IMR-90 (cell line): Measurements from ENCODE around the gene TYW5. TPM values are rescaled to one million over a fixed set of nuclear protein-coding genes. Genes with fewer than 3 reads are reported as not detected.
A peak's percentile ranks its signal among the peaks of the same experiment; 100 is the strongest.

Experiments
- ATAC-seq: fragments of 200-7000 bp; cut with Tn5 transposase; 2 replicates; pipeline ENCODE4 v1.9.1; 2020; ENCODE audit warnings: low read depth, mild to moderate bottlenecking, moderate library complexity
- Bru-seq: library from RNA; stranded (reverse); fragments of 400-500 nt; gene quantifications from one replicate; lab custom pipeline; 2021; lab: Mats Ljungman, UMichigan
- BruChase-seq, 2 experiments: library from RNA; stranded (reverse); fragments of 400-500 nt; gene quantifications; one replicate each; lab custom pipeline; 2021; lab: Mats Ljungman, UMichigan
- BruUV-seq: library from RNA; stranded (reverse); fragments of 400-500 nt; replicated peaks from 2 replicates; lab custom pipeline; 2021; lab: Mats Ljungman, UMichigan
- CTCF ChIA-PET: fragments of 300-600 bp; formaldehyde crosslinking; extraction: SDS; loops from one replicate; lab custom pipeline; 2021; ENCODE audit warnings: antibody characterized with exemption; lab: Yijun Ruan, JAX
- POLR2A ChIA-PET: fragments of 300-600 bp; sonication (Branson Sonifier 250); formaldehyde crosslinking; loops from one replicate; lab custom pipeline; 2022; ENCODE audit warnings: antibody characterized with exemption; ENCODE audit not compliant: unreplicated experiment; lab: Charles Lee
- DNase-seq: peaks from one replicate; pipeline ENCODE4 v3.0.0; 2013
- H2AFZ ChIP-seq: replicated peaks from 2 replicates; pipeline ENCODE3; 2013; ENCODE audit warnings: low read length, mild to moderate bottlenecking; ENCODE audit not compliant: poor library complexity
- H2AK5ac ChIP-seq: 2 replicates; pipeline ENCODE4 v1.6.1; 2013; ENCODE audit warnings: low read depth, low read length, inconsistent platforms
- H2AK9ac ChIP-seq: replicated peaks from 2 replicates; pipeline ENCODE3; 2013; ENCODE audit warnings: mild to moderate bottlenecking, low read depth, low read length, moderate library complexity; ENCODE audit not compliant: poor library complexity
- H2BK120ac ChIP-seq: 2 replicates; pipeline ENCODE4 v1.6.1; 2013; ENCODE audit warnings: low read depth, low read length, inconsistent platforms
- H2BK15ac ChIP-seq: 3 replicates; pipeline ENCODE4 v1.6.1; 2013; ENCODE audit warnings: low read depth, low read length, inconsistent platforms
- H2BK20ac ChIP-seq: 2 replicates; pipeline ENCODE4 v1.6.1; 2013; ENCODE audit warnings: low read depth, mild to moderate bottlenecking, inconsistent platforms, low read length, moderate library complexity
- H2BK5ac ChIP-seq: 2 replicates; pipeline ENCODE4 v1.6.1; 2013; ENCODE audit warnings: mild to moderate bottlenecking, low read depth, low read length, inconsistent platforms; ENCODE audit not compliant: poor library complexity, severe bottlenecking
- H3K14ac ChIP-seq: replicated peaks from 2 replicates; pipeline ENCODE4 v1.6.1; 2013; ENCODE audit warnings: low read depth, low read length, inconsistent platforms
- H3K18ac ChIP-seq: 2 replicates; pipeline ENCODE4 v1.6.1; 2013; ENCODE audit warnings: low read depth, low read length, control low read depth
- H3K23ac ChIP-seq: 2 replicates; pipeline ENCODE4 v1.6.1; 2013; ENCODE audit warnings: low read depth, low read length, inconsistent platforms
- H3K27ac ChIP-seq: 2 replicates; pipeline ENCODE4 v1.5.1; 2013; ENCODE audit warnings: mild to moderate bottlenecking, control low read depth, low read length; ENCODE audit not compliant: insufficient read depth
- H3K27me3 ChIP-seq: 2 replicates; pipeline ENCODE4 v1.6.1; 2013; ENCODE audit warnings: low read length; ENCODE audit not compliant: control insufficient read depth, insufficient read depth
- H3K36me3 ChIP-seq: 2 replicates; pipeline ENCODE4 v1.6.1; 2013; ENCODE audit warnings: low read length, mixed read lengths; ENCODE audit not compliant: control insufficient read depth, insufficient read depth
- H3K4ac ChIP-seq: 2 replicates; pipeline ENCODE4 v1.6.1; 2013; ENCODE audit warnings: low read depth, low read length, inconsistent platforms
- H3K4me1 ChIP-seq: 2 replicates; pipeline ENCODE4 v1.6.1; 2013; ENCODE audit warnings: low read length, mixed read lengths; ENCODE audit not compliant: control insufficient read depth, insufficient read depth
- H3K4me2 ChIP-seq: 2 replicates; pipeline ENCODE4 v1.6.1; 2013; ENCODE audit warnings: low read depth, mild to moderate bottlenecking, control low read depth, low read length, moderate library complexity
- H3K4me3 ChIP-seq: 2 replicates; pipeline ENCODE4 v1.5.1; 2013; ENCODE audit warnings: low read depth, mild to moderate bottlenecking, control low read depth, low read length, moderate library complexity; ENCODE audit not compliant: insufficient read depth
- H3K56ac ChIP-seq: 2 replicates; pipeline ENCODE4 v1.6.1; 2013; ENCODE audit warnings: low read length, inconsistent platforms; ENCODE audit not compliant: insufficient read depth; ENCODE audit errors: extremely low read depth
- H3K79me1 ChIP-seq, 2 experiments: 2 replicates each; pipeline ENCODE4 v1.6.1; 2013; ENCODE audit warnings: low read length in 2 of 2, inconsistent platforms in 1 of 2, low read depth in 1 of 2
- H3K9ac ChIP-seq: 2 replicates; pipeline ENCODE4 v1.6.1; 2013; ENCODE audit warnings: low read depth, low read length, control low read depth
- H3K9me1 ChIP-seq: 2 replicates; pipeline ENCODE4 v1.6.1; 2013; ENCODE audit warnings: low read length, inconsistent platforms; ENCODE audit not compliant: insufficient read depth
- H3K9me3 ChIP-seq: 2 replicates; pipeline ENCODE4 v1.6.1; 2013; ENCODE audit warnings: low read length; ENCODE audit not compliant: control insufficient read depth, insufficient read depth
- H4K20me1 ChIP-seq: 2 replicates; pipeline ENCODE4 v1.6.1; 2013; ENCODE audit warnings: low read length, inconsistent platforms; ENCODE audit not compliant: insufficient read depth
- H4K5ac ChIP-seq: 2 replicates; pipeline ENCODE4 v1.6.1; 2013; ENCODE audit warnings: mild to moderate bottlenecking, low read depth, low read length, control low read depth
- H4K8ac ChIP-seq, 2 experiments: 2 replicates each; pipeline ENCODE4 v1.6.1; 2013; ENCODE audit warnings: low read depth in 2 of 2, low read length in 2 of 2, control low read depth in 1 of 2, inconsistent platforms in 1 of 2
- H4K91ac ChIP-seq: 2 replicates; pipeline ENCODE4 v1.6.1; 2013; ENCODE audit warnings: low read depth, low read length, inconsistent platforms; ENCODE audit not compliant: insufficient read depth
- MAZ ChIP-seq: IDR thresholded peaks from 2 replicates; pipeline ENCODE4 v1.6.1; 2012; ENCODE audit warnings: low read depth, mild to moderate bottlenecking, low read length, improper control_type of control experiment, moderate library complexity, borderline replicate concordance
- MXI1 ChIP-seq: IDR thresholded peaks from 2 replicates; pipeline ENCODE4 v1.6.1; 2012; ENCODE audit warnings: low read depth, mild to moderate bottlenecking, low read length, moderate library complexity, borderline replicate concordance
- NFE2L2 ChIP-seq: fragments of 150-350 bp; IDR thresholded peaks from 2 replicates; pipeline ENCODE4 v1.6.1; 2016; ENCODE audit warnings: low read depth, mild to moderate bottlenecking, low read length
- POLR2A ChIP-seq: IDR thresholded peaks from 2 replicates; pipeline ENCODE4 v1.6.1; 2012; ENCODE audit warnings: mild to moderate bottlenecking, low read depth, low read length
- WGBS, 2 experiments: methylation state at CpG; one replicate each; pipeline versions ENCODE4 v1.1.5 to v1.1.7; 2013; ENCODE audit warnings: missing lambda C conversion rate in 2 of 2; ENCODE audit not compliant: insufficient read length in 1 of 2; ENCODE audit errors: extremely low coverage in 2 of 2; 5-methylcytosine and 5-hydroxymethylcytosine counted together
- dilution Hi-C: fragments of 300-500 bp; cut with HindIII; formaldehyde crosslinking; loops from one replicate; pipeline ENCODE4 v1.14.3; 2018; ENCODE audit warnings: low sequenced_read_pairs; ENCODE audit not compliant: unreplicated experiment
- in situ Hi-C: fragments of 300-500 bp; cut with MboI; formaldehyde crosslinking; loops from 3 replicates; pipeline ENCODE4 v1.14.3; 2019; ENCODE audit warnings: low sequenced_read_pairs, inconsistent platforms, mixed read lengths
- intact Hi-C: fragments of 100-400 bp; cut with micrococcal nuclease; formaldehyde crosslinking; loops from 2 replicates; pipeline ENCODE4 v1.10.0; 2022
- long read RNA-seq: library from polyadenylated mRNA; unstranded; transcript quantifications from one replicate; pipeline ENCODE4 v2.0.0, GENCODE V29; 2021; ENCODE audit not compliant: unreplicated experiment
- polyA plus RNA-seq, 3 experiments: library from polyadenylated mRNA; depleted of rRNA; stranded (reverse); fragments of >200 nt; gene quantifications; 2 replicates each; pipeline ENCODE4 v1.2.3, GENCODE V29; 2012; ENCODE audit warnings: low replicate concordance in 1 of 3
- total RNA-seq: library from RNA; depleted of rRNA; stranded (reverse); fragments of >200 nt; gene quantifications from 2 replicates; pipeline ENCODE4 v1.2.3, GENCODE V29; 2012; rRNA removed
- TF ChIP-seq, protein P1 (sequence below): fragments of 150-350 bp; IDR thresholded peaks from 2 replicates; pipeline ENCODE4 v1.6.1; 2016; ENCODE audit warnings: low read depth, mild to moderate bottlenecking, low read length, moderate library complexity, borderline replicate concordance
- TF ChIP-seq, protein P2 (sequence below): conservative IDR thresholded peaks from 2 replicates; pipeline ENCODE4 v1.5.1; 2012; ENCODE audit warnings: mild to moderate bottlenecking, low read depth, low read length, improper control_type of control experiment

TYW5 gene, protein sequence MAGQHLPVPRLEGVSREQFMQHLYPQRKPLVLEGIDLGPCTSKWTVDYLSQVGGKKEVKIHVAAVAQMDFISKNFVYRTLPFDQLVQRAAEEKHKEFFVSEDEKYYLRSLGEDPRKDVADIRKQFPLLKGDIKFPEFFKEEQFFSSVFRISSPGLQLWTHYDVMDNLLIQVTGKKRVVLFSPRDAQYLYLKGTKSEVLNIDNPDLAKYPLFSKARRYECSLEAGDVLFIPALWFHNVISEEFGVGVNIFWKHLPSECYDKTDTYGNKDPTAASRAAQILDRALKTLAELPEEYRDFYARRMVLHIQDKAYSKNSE
- total RNA-seq (3.8 and 6.9 TPM in 2 replicates), polyA plus RNA-seq (2012; rRNA removed) (3.2 and 4.0 TPM in 2 replicates), Bru-seq, nascent RNA (percentile 72 among the genes with signal in this experiment), BruChase-seq, experiment 1, labeled RNA remaining after a 6-hour chase (percentile 67 among the genes with signal in this experiment), BruChase-seq, experiment 2, labeled RNA remaining after a 2-hour chase (percentile 65 among the genes with signal in this experiment)
- polyA plus RNA-seq (2012; cell fraction: cytosol; rRNA removed) = 0.36 and 0.38 TPM in 2 replicates
- polyA plus RNA-seq (2012; cell fraction: nucleus; rRNA removed; ENCODE audit: low replicate concordance) = 1.4 and 9.5 TPM in 2 replicates
- long read RNA-seq, full-length matches to known transcripts = 3 of 5 reads
- long read RNA-seq, partial matches to known transcripts = 0 of 5 reads
- long read RNA-seq, other reads (novel, unspliced or antisense) = 2 of 5 reads

DNA sequence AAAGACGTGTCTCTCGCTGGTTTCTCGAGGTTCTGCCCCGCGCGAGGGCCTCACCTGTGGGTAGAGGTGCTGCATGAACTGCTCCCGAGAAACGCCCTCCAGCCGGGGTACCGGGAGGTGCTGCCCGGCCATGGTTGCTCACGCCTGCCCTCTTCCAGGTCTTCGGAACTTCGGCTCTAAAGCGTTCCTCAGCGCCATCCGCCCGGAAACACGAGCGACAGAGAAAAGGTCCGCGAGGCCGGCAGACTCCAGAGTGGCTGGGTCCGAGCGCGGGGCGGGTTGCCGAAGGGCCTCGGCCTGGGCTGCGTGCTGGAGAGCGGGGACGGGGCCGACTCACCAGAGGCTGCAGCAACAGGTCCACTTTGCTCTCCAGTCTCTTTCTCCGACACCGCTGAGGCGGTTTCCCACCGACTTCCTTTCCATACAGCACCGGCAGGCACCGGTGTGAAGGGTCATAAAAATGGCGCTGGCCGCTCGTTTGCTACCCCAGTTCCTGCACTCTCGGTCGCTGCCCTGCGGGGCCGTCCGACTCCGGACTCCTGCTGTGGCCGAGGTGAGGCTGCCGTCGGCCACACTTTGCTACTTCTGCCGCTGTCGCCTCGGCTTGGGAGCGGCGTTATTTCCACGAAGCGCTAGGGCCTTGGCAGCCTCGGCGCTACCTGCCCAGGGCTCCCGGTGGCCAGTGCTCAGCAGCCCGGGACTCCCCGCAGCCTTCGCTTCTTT is at the start of gene TYW5, which contains the start of gene MAIP1:
TYW5 (minus strand) TSS at position 153 of the 723 bp plus-strand sequence; CDS start at position 132, 21 bp downstream.
MAIP1 (plus strand) TSS at position 244 of the 723 bp plus-strand sequence; CDS start at position 461, 217 bp downstream.
- WGBS, 2 experiments = 0% methylated on average over 38 of the region's 64 CpGs; no CpG with 5 or more reads in 1 of the 2 experiments
- 0 out of 2 replicates have a peak, but pooled peaks cover 6% of the 10 kb centered on the region for H4K20me1 ChIP-seq
- H2BK120ac ChIP-seq = peak within 1 kb of the TSS; percentile 84
- 0 out of 2 replicates have a peak within 1 kb of the TSS, but pooled peaks have one; percentile 21 for H2BK20ac ChIP-seq
- CTCF ChIA-PET = no interaction called here
- H2AFZ ChIP-seq = peak within 1 kb of the TSS; percentile 98
- DNase-seq = peak; percentile 84
- TF ChIP-seq NFE2L2 = no peak
- TF ChIP-seq, protein P1, sequence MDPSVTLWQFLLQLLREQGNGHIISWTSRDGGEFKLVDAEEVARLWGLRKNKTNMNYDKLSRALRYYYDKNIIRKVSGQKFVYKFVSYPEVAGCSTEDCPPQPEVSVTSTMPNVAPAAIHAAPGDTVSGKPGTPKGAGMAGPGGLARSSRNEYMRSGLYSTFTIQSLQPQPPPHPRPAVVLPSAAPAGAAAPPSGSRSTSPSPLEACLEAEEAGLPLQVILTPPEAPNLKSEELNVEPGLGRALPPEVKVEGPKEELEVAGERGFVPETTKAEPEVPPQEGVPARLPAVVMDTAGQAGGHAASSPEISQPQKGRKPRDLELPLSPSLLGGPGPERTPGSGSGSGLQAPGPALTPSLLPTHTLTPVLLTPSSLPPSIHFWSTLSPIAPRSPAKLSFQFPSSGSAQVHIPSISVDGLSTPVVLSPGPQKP = no peak
- TF ChIP-seq MXI1 = peak; percentile 64; the same call in 1 of the 2 replicates
- peak; percentile 55 for TF ChIP-seq POLR2A
- TF ChIP-seq, protein P2, sequence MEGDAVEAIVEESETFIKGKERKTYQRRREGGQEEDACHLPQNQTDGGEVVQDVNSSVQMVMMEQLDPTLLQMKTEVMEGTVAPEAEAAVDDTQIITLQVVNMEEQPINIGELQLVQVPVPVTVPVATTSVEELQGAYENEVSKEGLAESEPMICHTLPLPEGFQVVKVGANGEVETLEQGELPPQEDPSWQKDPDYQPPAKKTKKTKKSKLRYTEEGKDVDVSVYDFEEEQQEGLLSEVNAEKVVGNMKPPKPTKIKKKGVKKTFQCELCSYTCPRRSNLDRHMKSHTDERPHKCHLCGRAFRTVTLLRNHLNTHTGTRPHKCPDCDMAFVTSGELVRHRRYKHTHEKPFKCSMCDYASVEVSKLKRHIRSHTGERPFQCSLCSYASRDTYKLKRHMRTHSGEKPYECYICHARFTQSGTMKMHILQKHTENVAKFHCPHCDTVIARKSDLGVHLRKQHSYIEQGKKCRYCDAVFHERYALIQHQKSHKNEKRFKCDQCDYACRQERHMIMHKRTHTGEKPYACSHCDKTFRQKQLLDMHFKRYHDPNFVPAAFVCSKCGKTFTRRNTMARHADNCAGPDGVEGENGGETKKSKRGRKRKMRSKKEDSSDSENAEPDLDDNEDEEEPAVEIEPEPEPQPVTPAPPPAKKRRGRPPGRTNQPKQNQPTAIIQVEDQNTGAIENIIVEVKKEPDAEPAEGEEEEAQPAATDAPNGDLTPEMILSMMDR = 0 out of 2 replicates have a peak, but pooled peaks have one; percentile 21
- peak; percentile 12; the same call in 1 of the 2 replicates for TF ChIP-seq MAZ
- peak; percentile 95 for ATAC-seq
- peak within 1 kb of the TSS; percentile 89 for H4K91ac ChIP-seq
- peak within 1 kb of the TSS; percentile 98 to 100 for H4K8ac ChIP-seq
- H3K79me1 ChIP-seq = peaks cover 23 to 44% of the 10 kb centered on the region in 2 experiments
- peak within 1 kb of the TSS; percentile 50; the same call in 1 of the 2 replicates for H2AK5ac ChIP-seq
- peaks cover 5% of the 10 kb centered on the region; the same call in 1 of the 2 replicates for H3K9me1 ChIP-seq
- BruUV-seq = no TSS peak
- POLR2A ChIA-PET = no interaction called here
- H3K18ac ChIP-seq = peak within 1 kb of the TSS; percentile 43; the same call in 1 of the 2 replicates
- peak within 1 kb of the TSS; percentile 84 for H3K4ac ChIP-seq
- H3K9me3 ChIP-seq = no peaks in the 10 kb centered on the region
- dilution Hi-C loops (no loop called here), in situ Hi-C loops (no loop called here), intact Hi-C loops (no loop called here)
- H2AK9ac ChIP-seq = peak within 1 kb of the TSS; percentile 96
- H3K14ac ChIP-seq = peak within 1 kb of the TSS; percentile 67
- H3K4me1 ChIP-seq = peaks cover 8% of the 10 kb centered on the region
- peak within 1 kb of the TSS; percentile 93 for H3K9ac ChIP-seq
- peak within 1 kb of the TSS; percentile 98 for H3K4me2 ChIP-seq
- peak within 1 kb of the TSS; percentile 98 for H3K4me3 ChIP-seq
- H2BK5ac ChIP-seq = peak within 1 kb of the TSS; percentile 92
- peaks cover 4% of the 10 kb centered on the region for H3K36me3 ChIP-seq
- peak within 1 kb of the TSS; percentile 68 for H3K23ac ChIP-seq
- peak within 1 kb of the TSS; percentile 89 for H3K27ac ChIP-seq
- H4K5ac ChIP-seq = peak within 1 kb of the TSS; percentile 97
- H3K27me3 ChIP-seq = no peaks in the 10 kb centered on the region
- H3K56ac ChIP-seq = peak within 1 kb of the TSS; percentile 68
- H2BK15ac ChIP-seq = no peak within 1 kb of the TSS
